ENCODE data around the gene ZNF423.

- no peak for TF ChIP-seq L3MBTL2 (conservative IDR thresholded peaks at IDR 0.05)
- TF ChIP-seq ELF4 (IDR thresholded peaks at IDR 0.05), result no peak
- TF ChIP-seq SP1 (IDR thresholded peaks at IDR 0.05), result no peak
- TF ChIP-seq BHLHE40 (IDR thresholded peaks at IDR 0.05; ENCODE audit: borderline replicate concordance), result no peak
- no peak for TF ChIP-seq FOXM1 (IDR thresholded peaks at IDR 0.05; ENCODE audit: borderline replicate concordance)
- TF ChIP-seq TARDBP (IDR thresholded peaks at IDR 0.05), result no peak
- no peak for TF ChIP-seq LEF1 (IDR thresholded peaks at IDR 0.05; ENCODE audit: borderline replicate concordance)
- TF ChIP-seq SUZ12 (IDR thresholded peaks at IDR 0.05), result no peak
- no peak for TF ChIP-seq CTBP1 (IDR thresholded peaks at IDR 0.05; ENCODE audit: borderline replicate concordance)
- TF ChIP-seq FOXK2 (IDR thresholded peaks at IDR 0.05), result no peak
These were observed 1.1 kb downstream of the ZNF423 start for GRCh38 chr16:49854796-49855203.
